Heart left ventricle (tissue), 16 donors: Measurements from ENCODE around the gene KNDC1. TPM values are rescaled to one million over a fixed set of nuclear protein-coding genes. Genes with fewer than 3 reads are reported as not detected.

Experiments
- ATAC-seq, 4 donors: fragments of 200-7000 bp; cut with Tn5 transposase; one replicate each; pipeline ENCODE4 v1.9.1; 2020 to 2022; ENCODE audit warnings: moderate library complexity in 4 of 4, mild to moderate bottlenecking in 3 of 4, moderate number of reproducible peaks in 1 of 4
- DNase-seq, 5 donors: peaks; one replicate each; pipeline ENCODE4 v3.0.0-alpha.2; 2020
- H3K27ac ChIP-seq, 12 donors: fragments of 200-600 bp; sonication (generic) in 4 of 12; one replicate each; pipeline versions ENCODE4 v1.5.0 to v1.8.0; 2016 to 2022; ENCODE audit warnings: mild to moderate bottlenecking in 2 of 12
- H3K27me3 ChIP-seq, 9 donors: fragments of 200-600 bp; sonication (generic) in 2 of 9; one replicate each; pipeline versions ENCODE4 v1.5.1 to v1.8.0; 2016 to 2022; ENCODE audit warnings: mild to moderate bottlenecking in 3 of 9
- H3K36me3 ChIP-seq, 9 donors: fragments of 200-600 bp; sonication (generic) in 2 of 9; one replicate each; pipeline versions ENCODE4 v1.5.0 to v1.8.0; 2018 to 2022; ENCODE audit warnings: mild to moderate bottlenecking in 2 of 9
- H3K4me1 ChIP-seq, 12 donors: fragments of 200-600 bp; sonication (generic) in 4 of 12; one replicate each; pipeline versions ENCODE4 v1.5.0 to v1.8.0; 2016 to 2022; ENCODE audit warnings: mild to moderate bottlenecking in 3 of 12
- H3K4me3 ChIP-seq, 12 donors: fragments of 200-600 bp; sonication (generic) in 4 of 12; one replicate each; pipeline versions ENCODE4 v1.5.0 to v1.8.0; 2017 to 2022; ENCODE audit warnings: mild to moderate bottlenecking in 9 of 12, moderate library complexity in 4 of 12
- H3K9me3 ChIP-seq, 12 donors: fragments of 200-600 bp; sonication (generic) in 4 of 12; one replicate each; pipeline versions ENCODE4 v1.5.0 to v1.8.0; 2016 to 2022; ENCODE audit warnings: mild to moderate bottlenecking in 1 of 12
- POLR2A ChIP-seq, 2 donors: fragments of 450-650 bp; IDR thresholded peaks; one replicate each; pipeline ENCODE4 v1.6.1; 2017; ENCODE audit warnings: antibody characterized with exemption in 2 of 2, mild to moderate bottlenecking in 2 of 2, moderate library complexity in 2 of 2
- WGBS, 4 donors: extraction: QIAGEN DNeasy Blood & Tissue Kit in 2 of 4; methylation state at CpG; one replicate each; pipeline versions ENCODE4 v1.1.5 to v1.1.7; 2013 to 2018; 5-methylcytosine and 5-hydroxymethylcytosine counted together
- intact Hi-C, 10 donors: fragments of 100-400 bp; cut with DNase I; formaldehyde crosslinking; loops; one replicate each; pipeline versions ENCODE4 v1.11.1 to v1.14.2; 2022
- polyA plus RNA-seq, 2 donors: library from polyadenylated mRNA; stranded (reverse); fragments of 200-250 nt; gene quantifications; one replicate each; pipeline ENCODE4 v1.2.3, GENCODE V29; 2013
- total RNA-seq, 9 donors: library from RNA; depleted of rRNA in 2 of 9; stranded (reverse); fragments of >200 nt in 2 of 9; fragmentation: NEBNext Ultra II Directional in 3 of 9; extraction: Animal tissue kit (Norgen Biotek cat#: 25700) in 3 of 9; gene quantifications; one replicate each; pipeline versions ENCODE4 v1.1.0 to v1.2.4, GENCODE V29; 2016 to 2023
- TF ChIP-seq, protein P1 (sequence below), 12 donors: fragments of 200-600 bp; sonication (generic) in 4 of 12; IDR thresholded peaks; one replicate each; pipeline versions ENCODE4 v1.5.0 to v1.8.0; 2018 to 2022; ENCODE audit warnings: antibody characterized with exemption in 12 of 12, mild to moderate bottlenecking in 5 of 12
- donor health status: ischemic (EF 13 %, LVEDD 7.1; RV severe dilation, severe dysfunction).
- donor health status: healthy with polysubstance abuse.
- donor health status: DM: no; HTN: yes; CAD: no.
- donor health status: DM: no; HTN: no; CAD: no.
- donor health status: ischemic (EF 25% LVEDD 6.9; RV normal size, moderate dysfunction).
- donor health status: ischemic (EF 25% LVEDD 5.7; RV mildly dilated, moderate dysfunction).
- donor health status: healthy.
- donor health status: DM: yes; HTN: yes; CAD: no.
- donor health status: ischemic (EF 35%, LVEDD 5.7; RV mildly dilated, moderate dysfunction).
- donor health status: nonischemic (EF 11% LVEDD 7.7; RV severe dilation, severe dysfunction).
- donor health status: DM: yes; HTN: yes; CAD: no.
- donor health status: PGD.
- donor health status: ischemic (EF 29% LVEDD 5.4; RV normal size, mild dysfunction).
- donor health status: nonischemic (EF 23%, LVEDD 6.1; RV moderate dilation, normal function).

Gene KNDC1
- total and polyA plus RNA-seq, 11 donors = 0.04 to 2.9 (median 0.10) TPM; not detected in 3

DNA sequence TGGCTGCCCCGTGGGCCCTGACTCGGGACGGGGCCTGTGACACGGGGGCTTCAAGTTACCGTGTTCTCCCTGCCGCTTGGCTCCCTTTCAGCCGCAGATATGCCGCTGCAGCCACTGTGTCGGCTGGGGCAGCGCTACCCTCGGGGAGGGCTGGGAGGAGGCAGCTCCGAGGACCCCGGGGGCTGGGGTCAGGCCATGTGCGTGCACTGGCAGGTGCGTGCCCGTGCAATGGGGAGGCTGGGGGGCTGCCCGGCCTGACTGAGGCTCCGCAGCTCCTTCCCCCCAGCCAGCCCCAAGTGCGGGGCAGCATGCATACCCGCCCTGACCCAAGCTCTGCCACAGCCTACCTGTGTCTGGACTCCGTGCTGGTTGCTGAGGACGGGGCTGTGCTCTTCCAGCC is 29.2 kb downstream of the KNDC1 start:
- Histone ChIP-seq H3K27me3 (peaks cover 0 to 34% (median 0%) of the 10 kb centered on the region in 9 donors), H3K27ac (no peak overlapping the region), H3K36me3 (no peaks in the 10 kb centered on the region), H3K4me1 (no peaks in the 10 kb centered on the region), H3K9me3 (peaks cover 0 to 27% (median 4%) of the 10 kb centered on the region in 12 donors), H3K4me3 (no peak overlapping the region)
- intact Hi-C loops = no loop called here
- DNase-seq (peak in 2 of 5 donors; percentile 17 to 48), ATAC-seq (no peak)
- TF ChIP-seq POLR2A (IDR thresholded peaks at IDR 0.05) = no peak
- TF ChIP-seq, protein P1, sequence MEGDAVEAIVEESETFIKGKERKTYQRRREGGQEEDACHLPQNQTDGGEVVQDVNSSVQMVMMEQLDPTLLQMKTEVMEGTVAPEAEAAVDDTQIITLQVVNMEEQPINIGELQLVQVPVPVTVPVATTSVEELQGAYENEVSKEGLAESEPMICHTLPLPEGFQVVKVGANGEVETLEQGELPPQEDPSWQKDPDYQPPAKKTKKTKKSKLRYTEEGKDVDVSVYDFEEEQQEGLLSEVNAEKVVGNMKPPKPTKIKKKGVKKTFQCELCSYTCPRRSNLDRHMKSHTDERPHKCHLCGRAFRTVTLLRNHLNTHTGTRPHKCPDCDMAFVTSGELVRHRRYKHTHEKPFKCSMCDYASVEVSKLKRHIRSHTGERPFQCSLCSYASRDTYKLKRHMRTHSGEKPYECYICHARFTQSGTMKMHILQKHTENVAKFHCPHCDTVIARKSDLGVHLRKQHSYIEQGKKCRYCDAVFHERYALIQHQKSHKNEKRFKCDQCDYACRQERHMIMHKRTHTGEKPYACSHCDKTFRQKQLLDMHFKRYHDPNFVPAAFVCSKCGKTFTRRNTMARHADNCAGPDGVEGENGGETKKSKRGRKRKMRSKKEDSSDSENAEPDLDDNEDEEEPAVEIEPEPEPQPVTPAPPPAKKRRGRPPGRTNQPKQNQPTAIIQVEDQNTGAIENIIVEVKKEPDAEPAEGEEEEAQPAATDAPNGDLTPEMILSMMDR (IDR thresholded peaks at IDR 0.05) = no peak
- 85 to 97% (median 91%) methylated on average over 6 to 22 of the region's 22 CpGs for WGBS, 4 donors

DNA sequence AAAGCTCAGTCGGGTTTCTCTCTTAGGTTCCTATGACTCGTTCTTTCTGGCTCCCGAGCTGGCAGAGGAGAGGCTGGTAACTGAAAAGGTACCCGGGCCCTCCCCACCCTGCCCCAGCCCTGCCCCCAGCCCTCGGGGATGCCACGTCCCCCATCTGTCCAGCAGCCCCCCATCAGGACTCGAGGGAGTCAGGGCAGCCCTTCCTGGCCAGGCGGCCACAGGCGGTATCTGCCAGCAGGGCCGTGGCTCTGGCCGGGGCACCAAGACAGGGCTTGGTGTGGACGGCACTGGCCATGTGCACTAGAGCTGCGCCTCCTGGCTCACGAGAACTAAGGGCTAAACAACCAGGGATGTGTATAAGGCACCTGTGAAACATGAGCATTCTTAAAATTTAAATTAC is 29.7 kb downstream of the KNDC1 start:
- no peak overlapping the region for H3K4me3 ChIP-seq
- intact Hi-C loops = no loop called here
- H3K36me3 ChIP-seq = no peaks in the 10 kb centered on the region
- H3K27ac ChIP-seq = no peak overlapping the region
- WGBS, 4 donors = 83 to 85% (median 84%) methylated on average over 9 to 14 of the region's 14 CpGs
- no peaks in the 10 kb centered on the region for H3K4me1 ChIP-seq
- DNase-seq = peak in 2 of 5 donors; percentile 17 to 40
- H3K9me3 ChIP-seq = peaks cover 0 to 31% (median 4%) of the 10 kb centered on the region in 12 donors
- peaks cover 0 to 34% (median 0%) of the 10 kb centered on the region in 9 donors for H3K27me3 ChIP-seq
- ATAC-seq = no peak
- no peak for TF ChIP-seq POLR2A (IDR thresholded peaks at IDR 0.05)
- TF ChIP-seq, protein P1 (IDR thresholded peaks at IDR 0.05) = no peak

DNA sequence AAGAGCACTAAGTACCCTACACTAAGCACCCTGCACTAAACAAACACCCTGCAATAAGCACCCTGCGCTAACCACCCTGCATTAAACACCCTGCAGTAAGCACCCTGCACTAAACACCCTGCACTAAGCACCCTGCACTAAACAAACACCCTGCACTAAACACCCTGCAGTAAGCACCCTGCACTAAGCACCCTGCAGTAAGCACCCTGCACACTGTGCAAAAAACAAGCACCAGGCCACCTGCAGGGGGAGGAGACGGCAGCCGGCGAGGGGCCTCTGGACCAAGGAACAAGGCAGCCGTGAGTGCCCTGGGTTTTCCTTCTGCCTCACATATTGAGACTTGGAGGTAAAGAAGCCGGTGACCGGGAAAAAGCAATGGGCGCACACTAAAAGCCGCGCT is 30.2 kb downstream of the KNDC1 start:
- peaks cover 0 to 31% (median 4%) of the 10 kb centered on the region in 12 donors for H3K9me3 ChIP-seq
- H3K4me1 ChIP-seq = no peaks in the 10 kb centered on the region
- intact Hi-C loops = no loop called here
- WGBS, 4 donors = 94 to 96% (median 95%) methylated on average over 10 of the region's 10 CpGs
- H3K27ac ChIP-seq = no peak overlapping the region
- H3K27me3 ChIP-seq = peaks cover 0 to 34% (median 0%) of the 10 kb centered on the region in 9 donors
- TF ChIP-seq, protein P1 (IDR thresholded peaks at IDR 0.05) = no peak
- no peak overlapping the region for H3K4me3 ChIP-seq
- ATAC-seq (no peak), DNase-seq (no peak)
- H3K36me3 ChIP-seq = no peaks in the 10 kb centered on the region

DNA sequence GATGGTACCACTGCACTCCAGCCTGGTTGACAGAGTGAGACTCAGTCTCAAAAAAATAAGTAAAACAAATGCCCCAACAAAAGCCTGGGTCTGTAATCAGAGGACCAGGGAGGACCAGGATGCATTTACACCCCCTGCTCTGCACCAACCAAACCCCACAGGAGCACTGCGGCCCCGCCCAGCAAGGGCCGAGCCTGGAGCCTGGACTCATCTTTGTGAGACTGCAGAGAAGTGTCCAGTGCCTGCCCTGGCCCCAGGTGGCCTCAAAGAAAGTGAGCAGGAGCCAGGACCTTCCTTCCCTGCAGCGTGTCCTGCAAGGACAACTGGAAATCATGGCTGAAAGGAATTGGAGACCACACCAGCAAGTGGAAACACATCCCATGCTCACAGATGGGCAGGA is 31.6 kb downstream of the KNDC1 start:
- Histone ChIP-seq H3K27me3 (peaks cover 0 to 26% (median 0%) of the 10 kb centered on the region in 9 donors), H3K4me1 (no peaks in the 10 kb centered on the region), H3K27ac (no peak overlapping the region), H3K4me3 (no peak overlapping the region), H3K9me3 (peaks cover 0 to 31% (median 4%) of the 10 kb centered on the region in 12 donors), H3K36me3 (no peaks in the 10 kb centered on the region)
- TF ChIP-seq, protein P1 (IDR thresholded peaks at IDR 0.05) = no peak
- no peak for TF ChIP-seq POLR2A (IDR thresholded peaks at IDR 0.05)
- ATAC-seq (no peak), DNase-seq (no peak)
- 88 to 100% (median 91%) methylated on average over 1 to 4 of the region's 4 CpGs for WGBS, 4 donors
- intact Hi-C loops = no loop called here
